ENCODE data around the gene MIPOL1. TPM values are rescaled to one million over a fixed set of nuclear protein-coding genes. Genes with fewer than 3 reads are reported as not detected.

The MIPOL1 gene
- total RNA-seq, 2 donors from 2014 or later = 0.23 TPM; not detected in 1

DNA sequence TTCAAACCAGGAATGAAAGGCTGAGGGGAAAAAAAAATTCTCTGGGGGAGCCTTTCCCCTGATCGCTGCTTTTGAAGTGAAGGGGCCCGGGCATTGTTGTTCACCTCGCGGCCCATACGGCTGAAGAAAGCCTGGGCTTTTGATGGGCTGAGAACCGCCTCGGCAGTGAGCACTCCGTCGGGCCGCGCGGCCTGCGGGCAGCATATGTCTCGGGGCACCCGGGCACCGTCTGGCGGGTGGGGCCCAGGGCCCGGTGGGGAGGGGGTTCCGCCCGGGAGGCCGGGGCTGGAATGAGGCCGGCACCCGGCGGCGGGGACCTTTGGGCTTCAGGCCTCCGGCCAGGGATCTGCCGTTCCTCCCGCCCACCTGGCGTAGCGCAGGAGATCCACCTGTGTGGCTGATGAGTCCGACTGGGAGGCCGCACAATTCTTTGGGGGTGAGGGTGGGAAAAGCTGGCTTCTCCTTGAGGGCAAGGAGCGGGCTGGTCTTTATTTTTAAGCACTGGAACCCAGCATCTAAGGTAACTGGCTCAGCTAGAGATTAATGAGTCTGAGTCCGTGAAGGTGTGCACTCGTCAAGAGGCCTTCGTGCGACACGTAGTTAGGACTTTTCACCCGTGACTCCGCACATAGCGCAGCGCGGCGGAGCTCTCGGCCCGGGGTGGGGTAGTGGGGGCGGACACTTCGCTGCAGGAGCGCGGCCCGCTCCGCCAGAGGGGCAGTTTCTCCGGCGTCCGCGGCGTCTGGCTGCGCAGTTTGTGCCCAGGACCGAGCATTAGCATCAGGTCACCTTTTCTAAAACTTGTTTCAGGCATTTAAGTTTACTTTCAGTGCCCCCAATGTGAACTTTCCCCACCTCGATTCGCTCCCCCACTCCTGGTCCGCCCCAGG is 386.7 kb downstream of the MIPOL1 start:
- DNase-seq (ENCODE audit: low spot score in 2 of 2) = no peak
- no peak overlapping the region for H3K27ac Mint-ChIP-seq
- no peak for ATAC-seq
- peaks cover 19 to 24% of the 10 kb centered on the region in 2 donors for H3K36me3 Mint-ChIP-seq
- peaks cover 7% of the 10 kb centered on the region in 2 donors for H3K9me3 Mint-ChIP-seq

DNA sequence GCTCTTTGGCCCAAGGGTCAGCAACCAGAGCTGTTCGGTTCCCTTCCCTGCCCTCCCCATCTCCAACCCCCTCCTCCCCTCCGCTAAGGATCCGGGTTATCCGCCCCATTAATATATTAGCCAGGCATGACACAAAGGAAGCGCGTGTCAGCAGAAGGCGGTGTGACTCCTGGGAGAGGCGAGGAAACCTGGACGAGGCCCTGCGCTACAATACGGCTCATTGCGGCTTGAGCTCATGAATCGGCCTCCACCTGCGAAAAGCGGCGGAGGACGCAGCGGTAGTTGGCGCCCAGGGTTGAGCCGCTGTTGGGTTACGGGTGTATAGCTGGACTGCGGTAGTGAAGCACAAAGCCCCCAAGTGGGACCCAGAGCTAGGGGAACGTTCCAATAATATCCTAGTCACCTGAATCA is 387.4 kb downstream of the MIPOL1 start:
- DNase-seq (ENCODE audit: low spot score in 2 of 2) (no peak), ATAC-seq (no peak)
- peaks cover 7% of the 10 kb centered on the region in 2 donors for H3K9me3 Mint-ChIP-seq
- peaks cover 21 to 26% of the 10 kb centered on the region in 2 donors for H3K36me3 Mint-ChIP-seq
- H3K27ac Mint-ChIP-seq = no peak overlapping the region

DNA sequence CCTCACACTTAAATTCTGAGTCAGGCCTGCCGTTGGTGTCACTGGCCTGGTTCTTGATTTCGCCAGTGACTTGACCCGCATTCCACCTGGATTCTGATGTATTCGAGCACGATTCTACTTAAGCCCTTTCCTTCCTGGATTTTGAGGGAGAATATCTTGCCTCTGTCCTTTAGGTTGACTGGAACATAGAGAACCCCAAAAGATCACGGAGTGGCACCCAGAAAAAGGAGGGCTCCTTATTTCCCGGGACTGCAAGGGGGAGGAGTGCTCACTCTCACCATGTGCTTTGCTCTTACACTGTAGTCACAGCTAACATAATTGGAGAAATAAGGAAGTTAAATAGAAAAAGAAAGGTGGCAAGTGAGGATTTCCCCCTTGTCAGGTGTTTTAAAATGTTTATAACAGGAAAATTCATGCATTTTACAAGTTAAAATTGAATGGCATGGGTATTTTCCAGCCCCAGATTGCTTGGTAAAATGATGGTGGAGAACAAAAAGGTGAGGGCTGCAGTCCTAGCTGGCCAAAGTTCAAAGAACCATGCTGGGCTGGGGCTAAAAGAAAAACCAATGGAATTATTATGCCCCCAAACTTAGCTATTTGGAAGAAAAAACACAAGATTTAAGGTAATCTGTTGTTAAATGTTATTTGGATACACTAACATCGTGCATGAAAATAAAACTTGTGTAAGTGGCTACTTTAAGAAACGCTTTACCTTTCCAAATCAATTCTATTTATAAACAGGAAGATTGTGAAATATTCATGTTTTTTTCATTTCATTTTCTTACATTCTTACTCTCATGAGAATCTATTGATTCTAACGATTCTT is 388.4 kb downstream of the MIPOL1 start:
- ATAC-seq = no peak
- Mint-ChIP-seq H3K36me3 (peaks cover 32 to 33% of the 10 kb centered on the region in 2 donors), H3K9me3 (peaks cover 8 to 10% of the 10 kb centered on the region in 2 donors), H3K27ac (no peak overlapping the region)
- no peak for DNase-seq (ENCODE audit: low spot score in 2 of 2)

DNA sequence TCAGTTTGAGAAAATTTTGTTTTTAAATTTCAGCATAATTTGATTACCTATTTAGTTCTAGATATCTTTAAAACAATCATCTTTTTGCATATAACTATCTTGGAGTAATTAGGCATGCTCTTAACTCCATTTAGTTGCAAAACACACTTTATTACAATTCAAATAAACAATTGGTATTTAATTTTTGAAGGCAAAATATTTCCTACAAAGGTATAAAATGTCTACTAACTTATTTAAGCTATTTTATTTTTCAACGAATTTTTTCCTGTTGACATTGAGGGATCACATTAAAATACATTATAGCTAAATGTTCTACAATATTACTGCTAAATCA is 389.0 kb downstream of the MIPOL1 start:
- ATAC-seq = no peak
- DNase-seq (ENCODE audit: low spot score in 2 of 2) = no peak
- H3K27ac Mint-ChIP-seq = no peak overlapping the region
- H3K9me3 Mint-ChIP-seq = peaks cover 11 to 13% of the 10 kb centered on the region in 2 donors
- H3K36me3 Mint-ChIP-seq = peaks cover 35% of the 10 kb centered on the region in 2 donors

DNA sequence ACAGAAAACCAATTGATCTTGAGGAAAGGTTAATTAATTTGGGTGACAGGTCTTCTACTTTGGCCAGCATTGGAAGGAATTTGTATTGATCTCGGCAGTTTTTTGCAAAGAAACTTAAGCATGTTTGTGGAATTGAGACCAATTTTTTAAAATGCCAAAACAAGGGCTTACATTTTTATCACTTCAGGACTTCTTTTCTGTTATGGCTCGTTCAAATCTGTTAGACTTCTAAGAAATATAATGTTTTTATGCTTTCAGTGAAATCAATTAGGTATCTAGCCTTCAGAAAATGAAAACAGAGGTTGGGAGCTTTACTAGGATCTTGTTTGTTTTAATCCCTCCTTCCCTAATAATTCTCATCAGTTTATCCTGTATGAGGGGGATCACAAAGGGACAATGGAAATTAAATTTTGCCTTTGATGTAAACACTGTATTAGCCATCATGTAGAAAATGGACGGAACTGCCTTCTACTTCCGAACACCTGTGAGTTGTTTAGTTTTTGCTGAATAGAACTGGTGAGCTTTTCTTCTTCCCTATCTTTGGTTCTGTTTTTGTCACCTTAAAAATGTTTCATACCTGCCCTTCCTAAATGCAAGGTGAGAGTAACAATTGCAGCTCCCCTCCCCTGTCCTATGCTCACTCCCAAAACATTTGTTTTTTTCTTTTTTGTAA is 389.5 kb downstream of the MIPOL1 start:
- DNase-seq (ENCODE audit: low spot score in 2 of 2) (no peak), ATAC-seq (no peak)
- H3K9me3 Mint-ChIP-seq = peaks cover 11 to 13% of the 10 kb centered on the region in 2 donors
- no peak overlapping the region for H3K27ac Mint-ChIP-seq
- peaks cover 35 to 36% of the 10 kb centered on the region in 2 donors for H3K36me3 Mint-ChIP-seq

DNA sequence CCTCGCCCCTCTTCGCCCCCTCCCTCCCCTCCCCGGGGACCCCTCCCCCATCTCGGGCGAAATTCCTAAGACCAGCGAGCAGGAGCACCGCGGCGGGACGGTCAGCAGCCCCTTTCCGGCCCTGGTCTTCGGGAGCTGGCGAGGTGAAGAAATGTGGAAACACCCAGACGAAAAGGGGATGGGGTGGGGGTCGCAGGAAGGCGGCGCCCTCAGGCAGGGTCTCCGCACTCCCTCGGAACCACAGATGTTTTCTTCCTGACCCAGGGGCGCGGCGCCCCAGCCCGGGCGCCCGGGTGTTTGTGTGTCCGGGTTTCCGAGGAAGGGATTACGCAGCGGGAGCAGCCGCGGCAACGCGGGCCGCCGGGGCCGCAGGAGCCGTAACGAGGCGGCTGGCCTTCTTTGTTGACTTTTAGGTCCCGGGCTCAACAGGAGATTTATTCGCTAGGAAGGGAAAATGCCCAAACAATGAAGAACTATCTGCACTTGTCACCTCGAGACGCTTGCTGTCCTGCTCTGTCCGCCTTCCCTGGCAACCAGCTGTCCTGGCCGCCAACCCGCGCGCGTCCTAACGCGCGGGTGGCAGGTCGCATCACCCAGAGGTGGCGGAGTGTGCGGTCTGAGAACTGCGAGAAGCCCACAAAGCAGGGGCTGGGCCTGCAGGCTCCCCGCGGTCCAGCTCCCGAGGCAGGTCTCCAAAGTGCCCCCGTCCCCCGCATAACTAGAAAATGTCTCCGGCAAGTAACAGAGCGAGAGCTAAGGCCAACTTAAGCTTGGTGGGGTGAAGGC is 390.3 kb downstream of the MIPOL1 start:
- DNase-seq (ENCODE audit: low spot score in 2 of 2) = no peak

DNA sequence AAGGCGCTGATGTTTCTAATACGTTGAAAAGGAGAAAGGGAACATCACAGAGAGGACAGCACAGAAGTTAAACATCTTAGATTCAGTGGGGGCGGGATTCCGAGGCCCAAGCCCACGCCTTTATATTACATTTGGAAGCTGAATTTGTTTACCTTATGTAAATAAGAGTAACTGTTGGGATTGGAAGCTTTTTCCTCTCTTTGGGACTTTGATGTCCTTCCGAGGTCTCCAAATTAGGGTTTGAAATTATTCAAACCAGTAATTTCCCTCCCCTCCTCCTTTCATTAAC is 390.9 kb downstream of the MIPOL1 start:
- no peak for DNase-seq (ENCODE audit: low spot score in 2 of 2)
- no peak for ATAC-seq
- H3K36me3 Mint-ChIP-seq = peaks cover 44 to 45% of the 10 kb centered on the region in 2 donors
- no peak overlapping the region for H3K27ac Mint-ChIP-seq
- H3K9me3 Mint-ChIP-seq = peaks cover 11 to 21% of the 10 kb centered on the region in 2 donors

More for the DNA sequence above, 390.3 kb downstream of the MIPOL1 start:
- peaks cover 42 to 44% of the 10 kb centered on the region in 2 donors for H3K36me3 Mint-ChIP-seq
- no peak overlapping the region for H3K27ac Mint-ChIP-seq
- ATAC-seq = no peak
- H3K9me3 Mint-ChIP-seq = peaks cover 11 to 21% of the 10 kb centered on the region in 2 donors

DNA sequence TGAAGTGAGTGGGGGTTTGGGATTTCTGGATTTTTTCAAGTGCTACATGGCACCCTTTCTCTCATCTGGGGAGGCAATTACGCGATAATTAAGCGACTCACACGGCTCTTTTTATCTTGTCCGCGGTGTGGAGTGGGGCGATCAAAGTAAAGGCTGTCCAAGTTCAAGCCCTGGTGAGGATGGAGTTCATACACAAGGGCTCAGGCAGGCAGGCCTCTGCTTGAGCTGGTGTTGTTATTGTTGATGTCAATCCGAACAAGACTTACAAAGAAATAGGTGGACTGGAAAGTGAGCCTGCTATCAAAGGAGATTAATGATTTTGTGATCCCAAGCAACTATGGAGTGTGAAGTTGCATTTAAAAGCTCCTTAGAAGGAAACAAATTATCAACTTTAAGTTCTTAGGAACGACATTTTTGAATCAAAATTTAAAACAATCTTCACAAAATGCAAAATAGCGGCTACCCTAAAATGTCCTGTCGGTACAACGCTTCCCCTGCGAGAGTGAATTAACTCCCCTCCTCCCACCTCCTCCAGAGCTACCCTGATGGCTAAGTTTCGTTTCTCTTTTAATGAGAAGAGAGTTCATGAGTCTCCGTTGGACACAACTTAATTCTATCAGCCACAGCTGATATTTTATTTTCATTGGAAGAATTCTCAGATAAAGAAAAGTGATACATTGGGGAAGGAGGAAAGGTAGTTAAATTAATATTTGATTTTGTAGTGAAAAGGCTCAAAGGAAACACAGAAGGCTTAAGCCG is 391.4 kb downstream of the MIPOL1 start:
- H3K9me3 Mint-ChIP-seq = peaks cover 13 to 22% of the 10 kb centered on the region in 2 donors
- peaks cover 46 to 50% of the 10 kb centered on the region in 2 donors for H3K36me3 Mint-ChIP-seq
- no peak for DNase-seq (ENCODE audit: low spot score in 2 of 2)
- no peak for ATAC-seq
- no peak overlapping the region for H3K27ac Mint-ChIP-seq

DNA sequence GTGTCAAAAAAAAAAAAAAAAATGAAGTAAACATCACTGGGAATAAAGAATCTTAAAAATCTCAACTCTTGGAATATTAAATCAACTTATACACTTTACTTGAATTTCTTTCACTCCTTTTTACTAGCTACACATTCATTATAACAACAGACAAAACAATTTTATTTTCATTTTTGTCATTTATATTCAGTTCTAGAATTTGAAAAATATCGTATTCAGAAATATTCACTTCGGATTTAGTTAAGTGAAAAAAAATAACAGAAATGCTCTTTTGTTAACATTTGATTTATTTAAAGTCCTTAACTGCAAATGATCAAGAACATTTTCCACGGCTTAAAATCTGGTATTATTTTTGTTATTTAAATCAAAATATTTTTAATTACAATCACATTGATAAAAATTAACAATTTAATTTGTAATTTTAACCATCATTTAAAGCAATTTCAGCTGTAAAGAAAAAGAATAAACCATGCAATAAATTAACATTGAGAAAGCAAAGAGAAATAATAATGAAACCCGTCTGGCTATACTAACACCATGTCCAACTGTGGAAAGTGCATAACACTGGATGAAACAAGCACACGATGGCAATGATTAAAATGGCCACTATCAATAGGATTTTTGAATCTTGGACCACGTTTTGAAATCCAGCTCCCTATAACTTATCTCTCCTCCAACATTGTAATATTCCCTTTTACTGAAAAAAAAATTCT is 392.1 kb downstream of the MIPOL1 start:
- Mint-ChIP-seq H3K9me3 (peaks cover 16 to 24% of the 10 kb centered on the region in 2 donors), H3K36me3 (peaks cover 50 to 52% of the 10 kb centered on the region in 2 donors), H3K27ac (no peak overlapping the region)
- ATAC-seq (no peak), DNase-seq (ENCODE audit: low spot score in 2 of 2) (no peak)

DNA sequence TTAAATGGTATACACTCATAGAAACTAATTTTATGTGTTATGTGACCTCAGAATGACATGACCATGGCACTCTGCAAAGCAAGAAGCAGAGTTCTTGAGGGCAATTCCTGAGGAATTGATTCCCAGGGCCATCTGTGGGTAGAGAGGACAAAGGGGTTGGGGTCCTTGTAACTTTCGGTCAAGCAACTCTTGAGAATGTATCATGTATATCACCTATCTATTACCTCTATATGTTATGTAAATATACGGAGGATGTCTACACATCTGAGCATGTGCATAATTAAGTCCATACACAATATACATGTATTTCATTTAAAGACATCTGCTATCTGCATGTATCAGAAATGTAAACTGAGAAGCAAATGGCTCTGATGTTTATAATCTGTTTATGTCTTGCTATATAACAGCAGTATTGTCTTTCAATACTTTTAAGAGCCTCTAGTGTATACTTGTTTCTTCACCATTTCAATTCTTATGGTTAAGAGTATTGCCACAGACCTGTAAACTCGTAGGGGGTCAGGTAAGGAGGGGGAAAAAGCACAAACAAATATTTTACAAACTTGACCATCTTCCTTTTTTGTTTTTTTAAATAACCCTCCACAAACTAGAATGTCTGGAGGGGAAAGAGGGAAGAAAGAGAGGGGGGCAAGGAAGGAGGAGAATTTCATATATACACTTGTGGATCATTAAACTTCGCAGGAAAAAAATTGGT is 392.8 kb downstream of the MIPOL1 start:
- Mint-ChIP-seq H3K9me3 (peaks cover 16 to 24% of the 10 kb centered on the region in 2 donors), H3K27ac (peak overlapping the region in 1 of 2 donors; percentile 97), H3K36me3 (peaks cover 50 to 53% of the 10 kb centered on the region in 2 donors)
- DNase-seq (ENCODE audit: low spot score in 2 of 2) (no peak), ATAC-seq (no peak)

DNA sequence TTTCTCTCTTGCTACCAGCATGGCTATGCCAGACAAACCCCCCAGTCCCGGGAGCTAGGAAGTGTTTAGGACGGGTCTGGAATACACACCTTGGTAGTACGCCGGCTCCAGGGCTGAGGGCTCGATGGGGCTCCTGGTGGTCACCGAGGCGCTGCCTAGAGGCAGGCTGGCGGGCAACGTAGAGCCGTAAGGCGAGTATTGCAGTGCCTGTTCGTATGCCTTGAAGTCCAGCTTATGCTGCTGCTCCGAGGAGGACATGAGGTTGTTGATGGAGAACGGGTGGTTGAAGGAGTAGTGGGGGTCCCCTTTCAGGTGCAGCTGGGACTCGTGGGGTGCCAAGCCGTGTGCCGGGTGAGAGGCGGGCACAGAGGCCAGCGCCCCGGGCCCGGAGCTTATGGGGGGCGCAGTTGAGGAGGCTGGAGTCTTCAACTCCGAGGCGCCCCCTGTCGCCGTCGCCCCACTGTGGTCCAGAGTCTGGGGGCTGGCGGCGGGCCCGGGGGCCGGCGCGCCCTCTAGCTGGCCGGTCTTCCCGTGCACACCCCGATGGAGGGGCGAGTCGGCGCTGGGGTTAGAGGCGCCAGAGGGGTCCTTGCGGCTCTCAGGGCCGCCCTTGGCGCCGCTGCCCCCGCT is 393.7 kb downstream of the MIPOL1 start:
- DNase-seq (ENCODE audit: low spot score in 2 of 2) (no peak), ATAC-seq (no peak)
- Mint-ChIP-seq H3K36me3 (peaks cover 54 to 56% of the 10 kb centered on the region in 2 donors), H3K9me3 (peaks cover 16 to 27% of the 10 kb centered on the region in 2 donors), H3K27ac (peak overlapping the region in 1 of 2 donors; percentile 97)

DNA sequence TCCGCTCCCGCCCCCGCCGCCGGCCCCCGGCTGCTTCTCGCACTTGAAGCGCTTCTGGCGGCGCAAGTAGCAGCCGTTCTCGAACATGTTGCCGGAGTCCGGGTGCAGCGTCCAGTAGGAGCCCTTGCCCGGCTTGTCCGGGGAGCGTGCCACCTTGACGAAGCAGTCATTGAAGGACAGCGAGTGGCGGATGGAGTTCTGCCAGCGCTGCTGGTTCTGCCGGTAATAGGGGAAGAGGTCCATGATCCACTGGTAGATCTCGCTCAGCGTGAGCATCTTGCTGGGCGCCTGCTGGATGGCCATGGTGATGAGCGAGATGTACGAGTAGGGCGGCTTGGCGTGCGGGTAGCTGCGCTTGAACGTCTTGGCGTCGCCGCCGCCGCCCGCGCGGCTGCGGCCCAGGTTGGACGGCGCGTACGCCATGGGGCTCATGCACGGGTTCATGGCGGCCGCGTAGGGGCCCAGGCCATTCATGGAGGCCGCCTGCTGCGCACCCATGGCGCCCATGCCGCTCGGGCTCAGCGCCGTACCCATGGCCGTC is 394.3 kb downstream of the MIPOL1 start:
- DNase-seq (ENCODE audit: low spot score in 2 of 2) (no peak), ATAC-seq (no peak)
- Mint-ChIP-seq H3K9me3 (peaks cover 16 to 27% of the 10 kb centered on the region in 2 donors), H3K36me3 (peaks cover 57% of the 10 kb centered on the region in 2 donors), H3K27ac (no peak overlapping the region)

DNA sequence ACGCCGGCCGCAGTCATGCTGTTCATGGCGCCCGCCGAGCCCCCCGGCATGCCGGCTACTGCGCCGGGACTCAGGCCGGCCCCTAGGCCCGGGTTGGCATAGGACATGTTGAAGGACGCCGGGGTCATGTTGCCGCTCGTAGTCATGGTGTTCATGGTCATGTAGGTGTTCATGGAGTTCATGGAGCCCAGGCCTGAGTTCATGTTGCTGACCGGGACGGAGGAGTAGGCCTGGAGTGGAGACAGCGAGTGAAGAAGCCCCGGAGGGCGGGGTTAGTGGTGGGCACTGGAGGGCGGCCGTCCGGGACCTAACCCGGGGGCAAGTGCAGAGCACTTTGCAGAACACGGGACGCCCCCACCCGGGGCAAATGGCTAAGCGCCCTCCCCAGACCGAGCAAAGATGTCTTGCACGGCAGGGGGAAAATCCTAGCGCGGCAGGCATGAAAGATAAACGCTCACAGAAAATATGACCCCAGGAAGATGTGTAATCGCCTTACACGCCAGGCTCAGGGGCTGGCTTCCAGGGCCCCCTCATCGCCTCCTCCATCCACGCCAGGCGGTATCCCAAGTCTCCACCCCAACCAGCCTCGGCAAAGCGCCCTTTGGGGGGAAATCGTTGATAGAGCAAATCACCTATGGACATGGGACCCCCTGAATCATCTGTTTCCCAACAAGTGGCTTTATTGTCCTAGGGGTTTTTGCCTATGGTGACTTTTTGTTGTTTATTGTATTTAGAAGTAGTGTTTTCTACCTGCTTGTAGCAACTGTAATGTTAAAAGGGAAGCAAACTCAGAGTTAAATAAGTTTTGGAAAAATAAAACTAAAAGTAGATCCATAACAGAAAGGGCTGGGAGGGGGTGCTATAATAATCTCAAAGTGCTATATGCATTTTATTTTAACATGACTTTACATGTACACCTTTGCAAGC is 395.0 kb downstream of the MIPOL1 start:
- no peak for ATAC-seq
- H3K9me3 Mint-ChIP-seq = peaks cover 16 to 27% of the 10 kb centered on the region in 2 donors
- no peak overlapping the region for H3K27ac Mint-ChIP-seq
- H3K36me3 Mint-ChIP-seq = peaks cover 52 to 60% of the 10 kb centered on the region in 2 donors
- DNase-seq (ENCODE audit: low spot score in 2 of 2) = no peak
